Osteocyte (in vitro differentiated cells): Measurements from ENCODE around the gene ERGIC1. TPM values are rescaled to one million over a fixed set of nuclear protein-coding genes. Genes with fewer than 3 reads are reported as not detected.

Experiments
- DNase-seq: peaks from one replicate; pipeline ENCODE4 v3.0.0; 2021; ENCODE audit warnings: mixed read lengths; ENCODE audit not compliant: unreplicated experiment; ENCODE audit errors: extremely low spot score
- H3K27ac Mint-ChIP-seq: one replicate; pipeline ENCODE4 v1.8.0; 2021; ENCODE audit warnings: mild to moderate bottlenecking, mixed read lengths; ENCODE audit not compliant: unreplicated experiment
- H3K27me3 Mint-ChIP-seq: one replicate; pipeline ENCODE4 v1.8.0; 2021; ENCODE audit warnings: mixed read lengths; ENCODE audit not compliant: unreplicated experiment
- H3K36me3 Mint-ChIP-seq: one replicate; pipeline ENCODE4 v1.8.0; 2021; ENCODE audit warnings: mixed read lengths; ENCODE audit not compliant: unreplicated experiment
- H3K4me1 Mint-ChIP-seq: one replicate; pipeline ENCODE4 v1.8.0; 2021; ENCODE audit warnings: mixed read lengths; ENCODE audit not compliant: unreplicated experiment
- H3K4me3 Mint-ChIP-seq: one replicate; pipeline ENCODE4 v1.8.0; 2021; ENCODE audit warnings: mild to moderate bottlenecking, moderate library complexity, mixed read lengths; ENCODE audit not compliant: unreplicated experiment
- H3K9me3 Mint-ChIP-seq: one replicate; pipeline ENCODE4 v1.8.0; 2021; ENCODE audit warnings: mixed read lengths; ENCODE audit not compliant: unreplicated experiment
- CTCF ChIP-seq: fragments of 200-600 bp; sonication (generic); IDR thresholded peaks from 2 replicates; pipeline ENCODE4 v1.5.0; 2021; ENCODE audit warnings: antibody characterized with exemption, mild to moderate bottlenecking, moderate library complexity
- total RNA-seq: library from RNA; stranded (reverse); gene quantifications from 2 replicates; pipeline ENCODE4 v1.2.1, GENCODE V29; 2021

The ERGIC1 gene
- total RNA-seq, 1 donor from 2014 or later, result 174 TPM

GRCh38 chr5:172792701-172793570 lies 41.1 kb upstream of the ERGIC1 start:
- Mint-ChIP-seq H3K36me3 (no peaks in the 10 kb centered on the region), H3K4me1 (peaks cover 79% of the 10 kb centered on the region), H3K4me3 (no peak overlapping the region)

GRCh38 chr5:172793577-172794488 lies 40.2 kb upstream of the ERGIC1 start:
- Mint-ChIP-seq H3K4me1 (peaks cover 79% of the 10 kb centered on the region), H3K36me3 (no peaks in the 10 kb centered on the region), H3K27me3 (no peaks in the 10 kb centered on the region), H3K4me3 (no peak overlapping the region), H3K27ac (peak overlapping the region; percentile 91), H3K9me3 (no peaks in the 10 kb centered on the region)
- no peak for DNase-seq
- TF ChIP-seq CTCF, result no peak

More at GRCh38 chr5:172792701-172793570, 41.1 kb upstream of the ERGIC1 start:
- H3K27ac Mint-ChIP-seq, result peak overlapping the region; percentile 91
- H3K9me3 Mint-ChIP-seq, result no peaks in the 10 kb centered on the region
- no peak for DNase-seq
- no peak for TF ChIP-seq CTCF
- no peaks in the 10 kb centered on the region for H3K27me3 Mint-ChIP-seq

DNA sequence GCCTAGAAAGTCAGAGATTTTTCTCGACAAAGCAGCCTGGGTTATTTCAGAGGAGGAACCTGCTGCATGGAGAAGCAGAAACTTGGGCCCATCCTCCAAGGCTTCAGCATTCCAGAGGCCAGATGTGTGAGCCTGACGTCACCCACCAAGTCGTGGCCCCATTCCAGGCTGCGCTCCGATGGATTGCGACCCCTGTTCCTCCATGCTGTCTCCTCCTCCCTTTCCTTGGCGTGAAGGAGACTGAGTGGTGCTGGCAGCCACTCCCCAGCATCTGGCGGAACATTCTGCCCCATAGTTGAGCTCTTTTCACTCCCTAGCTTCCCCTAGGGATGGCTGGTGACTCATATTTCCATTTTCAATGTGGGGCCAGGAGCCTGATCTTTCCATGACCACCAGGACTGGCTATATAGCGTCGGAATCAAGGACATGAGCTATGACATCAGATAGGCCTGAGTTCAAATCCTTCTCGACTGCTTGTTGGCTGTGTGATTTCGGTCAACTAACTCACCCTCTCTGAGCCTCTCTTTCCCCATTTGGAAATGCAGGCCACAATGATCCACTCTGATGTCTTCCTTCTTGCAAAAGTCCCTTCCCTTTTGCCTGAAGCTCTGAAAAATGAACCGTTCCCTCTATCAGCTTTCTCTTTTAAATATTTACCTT lies 38.6 kb upstream of the ERGIC1 start:
- peak overlapping the region; percentile 18 for H3K4me3 Mint-ChIP-seq
- no peak for TF ChIP-seq CTCF
- no peaks in the 10 kb centered on the region for H3K27me3 Mint-ChIP-seq
- H3K27ac Mint-ChIP-seq, result peak overlapping the region; percentile 91
- DNase-seq, result peak; percentile 92
- no peaks in the 10 kb centered on the region for H3K36me3 Mint-ChIP-seq
- H3K4me1 Mint-ChIP-seq, result peaks cover 81% of the 10 kb centered on the region
- H3K9me3 Mint-ChIP-seq, result no peaks in the 10 kb centered on the region

DNA sequence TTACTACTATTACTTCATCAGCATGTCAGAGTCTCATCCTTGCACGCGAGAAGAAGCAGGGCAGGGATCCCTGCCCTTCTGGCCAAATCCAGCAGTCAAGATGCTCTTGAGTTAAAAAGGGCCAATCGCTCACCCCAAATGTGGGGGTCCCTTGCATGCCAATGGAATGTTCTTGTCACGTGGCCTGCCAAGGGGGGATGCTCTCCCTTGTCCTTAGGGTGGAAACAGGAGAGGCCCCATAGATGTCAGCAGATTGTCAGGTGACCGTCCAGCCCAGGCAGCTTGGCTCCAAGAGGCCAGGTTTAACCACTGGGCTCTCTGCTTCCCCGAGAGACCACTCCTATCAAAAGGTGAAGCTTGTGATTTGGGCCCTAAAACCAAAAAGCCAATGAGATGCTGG lies 37.7 kb upstream of the ERGIC1 start:
- no peak overlapping the region for H3K4me3 Mint-ChIP-seq
- peak overlapping the region; percentile 91 for H3K27ac Mint-ChIP-seq
- no peaks in the 10 kb centered on the region for H3K9me3 Mint-ChIP-seq
- no peaks in the 10 kb centered on the region for H3K36me3 Mint-ChIP-seq
- peaks cover 80% of the 10 kb centered on the region for H3K4me1 Mint-ChIP-seq
- no peaks in the 10 kb centered on the region for H3K27me3 Mint-ChIP-seq
- DNase-seq, result no peak
- no peak for TF ChIP-seq CTCF
